Liver (tissue), 9 donors: Measurements from ENCODE around the gene COMP. TPM values are rescaled to one million over a fixed set of nuclear protein-coding genes. Genes with fewer than 3 reads are reported as not detected.

Experiments used
- DNase-seq: peaks from one replicate; pipeline ENCODE4 v3.0.0-alpha.2; 2017; ENCODE audit warnings: low spot score
- H3K27ac ChIP-seq, 2 donors: one replicate each; pipeline ENCODE4 v1.7.0; 2013; ENCODE audit warnings: inconsistent platforms in 2 of 2, low read length in 2 of 2, control low read depth in 1 of 2, low read depth in 1 of 2, mild to moderate bottlenecking in 1 of 2
- H3K27me3 ChIP-seq, 4 donors: one replicate each; pipeline versions ENCODE4 v1.6.1 to v1.7.0; 2013; ENCODE audit warnings: low read length in 3 of 4, inconsistent platforms in 1 of 4, mild to moderate bottlenecking in 1 of 4, moderate library complexity in 1 of 4; ENCODE audit not compliant: control insufficient read depth in 4 of 4, insufficient read depth in 4 of 4
- H3K36me3 ChIP-seq, 4 donors: one replicate each; pipeline versions ENCODE4 v1.6.1 to v1.7.0; 2013; ENCODE audit warnings: low read length in 3 of 4, mild to moderate bottlenecking in 3 of 4, low read depth in 1 of 4, moderate library complexity in 1 of 4; ENCODE audit not compliant: control insufficient read depth in 4 of 4, insufficient read depth in 3 of 4
- H3K4me1 ChIP-seq, 4 donors: one replicate each; pipeline versions ENCODE4 v1.6.1 to v1.7.0; 2013; ENCODE audit warnings: low read length in 3 of 4, mild to moderate bottlenecking in 3 of 4, moderate library complexity in 1 of 4; ENCODE audit not compliant: control insufficient read depth in 4 of 4, insufficient read depth in 4 of 4
- H3K4me3 ChIP-seq, 3 donors: one replicate each; pipeline versions ENCODE4 v1.6.1 to v1.7.0; 2013; ENCODE audit warnings: low read length in 3 of 3, control low read depth in 1 of 3, low read depth in 1 of 3, mild to moderate bottlenecking in 1 of 3
- H3K9ac ChIP-seq, 2 donors: one replicate each; pipeline ENCODE4 v1.7.0; 2013; ENCODE audit warnings: low read length in 2 of 2, mild to moderate bottlenecking in 2 of 2, moderate library complexity in 2 of 2, control low read depth in 1 of 2, low read depth in 1 of 2
- H3K9me3 ChIP-seq, 4 donors: one replicate each; pipeline versions ENCODE4 v1.6.1 to v1.7.0; 2013; ENCODE audit warnings: low read length in 3 of 4; ENCODE audit not compliant: control insufficient read depth in 4 of 4
- EGR1 ChIP-seq, 2 donors: IDR thresholded peaks; 2 replicates each; pipeline ENCODE4 v1.6.1; 2016 to 2018; ENCODE audit warnings: antibody characterized with exemption in 2 of 2, low read depth in 2 of 2
- FOXA1 ChIP-seq: IDR thresholded peaks from 2 replicates; pipeline ENCODE4 v1.6.1; 2016; ENCODE audit warnings: antibody characterized with exemption
- FOXA2 ChIP-seq: IDR thresholded peaks from 2 replicates; pipeline ENCODE4 v1.6.1; 2016; ENCODE audit warnings: antibody characterized with exemption
- GABPA ChIP-seq, 2 donors: IDR thresholded peaks in 1 of 2; conservative IDR thresholded peaks in 1 of 2; 2 replicates each; pipeline ENCODE4 v1.6.1; 2016; ENCODE audit warnings: antibody characterized with exemption in 2 of 2, mild to moderate bottlenecking in 1 of 2, moderate library complexity in 1 of 2
- HNF4G ChIP-seq: IDR thresholded peaks from 2 replicates; pipeline ENCODE4 v1.6.1; 2016; ENCODE audit warnings: antibody characterized with exemption
- JUND ChIP-seq, 2 donors: IDR thresholded peaks; 2 replicates each; pipeline ENCODE4 v1.6.1; 2016; ENCODE audit warnings: antibody characterized with exemption in 2 of 2
- NR2F2 ChIP-seq: IDR thresholded peaks from 2 replicates; pipeline ENCODE4 v1.6.1; 2016; ENCODE audit warnings: antibody characterized with exemption
- RAD21 ChIP-seq, 2 donors: IDR thresholded peaks; 2 replicates each; pipeline ENCODE4 v1.6.1; 2016; ENCODE audit warnings: antibody characterized with exemption in 2 of 2, mild to moderate bottlenecking in 2 of 2
- RXRA ChIP-seq, 2 donors: IDR thresholded peaks; 2 replicates each; pipeline ENCODE4 v1.6.1; 2017 to 2018; ENCODE audit warnings: antibody characterized with exemption in 2 of 2, mild to moderate bottlenecking in 1 of 2
- SP1 ChIP-seq: IDR thresholded peaks from 2 replicates; pipeline ENCODE4 v1.6.1; 2018; ENCODE audit warnings: antibody characterized with exemption, mild to moderate bottlenecking
- TAF1 ChIP-seq: conservative IDR thresholded peaks from 2 replicates; pipeline ENCODE4 v1.6.1; 2016; ENCODE audit warnings: antibody characterized with exemption, mild to moderate bottlenecking
- YY1 ChIP-seq: IDR thresholded peaks from 2 replicates; pipeline ENCODE4 v1.6.1; 2016; ENCODE audit warnings: antibody characterized with exemption, mild to moderate bottlenecking
- WGBS: extraction: QIAGEN DNeasy Blood & Tissue Kit; methylation state at CpG from one replicate; pipeline ENCODE4 v1.1.7; 2013; 5-methylcytosine and 5-hydroxymethylcytosine counted together
- polyA plus RNA-seq, 2 donors: library from polyadenylated mRNA; stranded (reverse) in 1 of 2; unstranded in 1 of 2; fragments of 200-250 nt in 1 of 2; fragments of >200 nt in 1 of 2; fragmentation: Nextera tagmentation in 1 of 2; extraction: Ambion mirVana in 1 of 2; gene quantifications; one replicate each; pipeline versions ENCODE4 v1.2.1 to v1.2.3, GENCODE V29; 2013 to 2015
- total RNA-seq, 2 donors: library from RNA; depleted of rRNA; stranded (reverse); fragments of >200 nt; gene quantifications; one replicate each; pipeline ENCODE4 v1.2.3, GENCODE V29; 2014
- TF ChIP-seq, protein P1 (sequence below): IDR thresholded peaks from 2 replicates; pipeline ENCODE4 v1.6.1; 2016; ENCODE audit warnings: antibody characterized with exemption
- TF ChIP-seq, protein P2 (sequence below): IDR thresholded peaks from 2 replicates; pipeline ENCODE4 v1.6.1; 2016; ENCODE audit warnings: antibody characterized with exemption
- TF ChIP-seq, protein P3 (sequence below): fragments of 150-350 bp; IDR thresholded peaks from 2 replicates; pipeline ENCODE4 v1.5.1; 2017; ENCODE audit warnings: improper control_type of control experiment, low read depth, low read length; ENCODE audit not compliant: missing input control
- TF ChIP-seq, protein P4 (sequence below): IDR thresholded peaks from 2 replicates; pipeline ENCODE4 v1.6.1; 2016; ENCODE audit warnings: antibody characterized with exemption
- TF ChIP-seq, protein P5 (sequence below): IDR thresholded peaks from 2 replicates; pipeline ENCODE4 v1.6.1; 2016; ENCODE audit warnings: antibody characterized with exemption, mild to moderate bottlenecking
- donor health status: healthy.
- donor health status: healthy.
- donor health status: healthy.
- donor health status: healthy.
- donor health status: healthy.

COMP gene
- total and polyA plus RNA-seq, 4 donors = 0.03 to 0.17 TPM; not detected in 2

DNA sequence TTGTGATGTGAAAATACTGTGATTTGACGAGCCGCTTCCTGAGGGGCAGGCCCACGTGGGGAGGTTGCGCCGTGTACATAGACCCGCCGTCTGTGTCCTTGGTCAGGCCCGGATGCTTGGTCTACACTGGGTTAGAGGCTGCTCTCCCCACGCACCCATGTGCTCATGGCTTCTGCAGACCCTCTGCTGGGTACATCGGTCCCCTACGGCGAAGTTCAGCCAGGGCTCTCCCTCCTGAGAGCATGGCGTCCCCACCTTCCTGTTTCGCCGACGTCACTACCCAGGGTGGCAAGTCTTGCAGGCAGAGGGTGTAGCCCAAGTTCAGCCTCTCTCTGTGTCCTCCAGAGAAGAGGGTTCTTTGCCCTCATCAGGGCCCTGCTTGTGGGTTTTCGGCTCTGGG lies 11.0 kb downstream of the COMP start (continued):
- TF ChIP-seq, protein P1, sequence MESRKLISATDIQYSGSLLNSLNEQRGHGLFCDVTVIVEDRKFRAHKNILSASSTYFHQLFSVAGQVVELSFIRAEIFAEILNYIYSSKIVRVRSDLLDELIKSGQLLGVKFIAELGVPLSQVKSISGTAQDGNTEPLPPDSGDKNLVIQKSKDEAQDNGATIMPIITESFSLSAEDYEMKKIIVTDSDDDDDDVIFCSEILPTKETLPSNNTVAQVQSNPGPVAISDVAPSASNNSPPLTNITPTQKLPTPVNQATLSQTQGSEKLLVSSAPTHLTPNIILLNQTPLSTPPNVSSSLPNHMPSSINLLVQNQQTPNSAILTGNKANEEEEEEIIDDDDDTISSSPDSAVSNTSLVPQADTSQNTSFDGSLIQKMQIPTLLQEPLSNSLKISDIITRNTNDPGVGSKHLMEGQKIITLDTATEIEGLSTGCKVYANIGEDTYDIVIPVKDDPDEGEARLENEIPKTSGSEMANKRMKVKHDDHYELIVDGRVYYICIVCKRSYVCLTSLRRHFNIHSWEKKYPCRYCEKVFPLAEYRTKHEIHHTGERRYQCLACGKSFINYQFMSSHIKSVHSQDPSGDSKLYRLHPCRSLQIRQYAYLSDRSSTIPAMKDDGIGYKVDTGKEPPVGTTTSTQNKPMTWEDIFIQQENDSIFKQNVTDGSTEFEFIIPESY = no peak

DNA sequence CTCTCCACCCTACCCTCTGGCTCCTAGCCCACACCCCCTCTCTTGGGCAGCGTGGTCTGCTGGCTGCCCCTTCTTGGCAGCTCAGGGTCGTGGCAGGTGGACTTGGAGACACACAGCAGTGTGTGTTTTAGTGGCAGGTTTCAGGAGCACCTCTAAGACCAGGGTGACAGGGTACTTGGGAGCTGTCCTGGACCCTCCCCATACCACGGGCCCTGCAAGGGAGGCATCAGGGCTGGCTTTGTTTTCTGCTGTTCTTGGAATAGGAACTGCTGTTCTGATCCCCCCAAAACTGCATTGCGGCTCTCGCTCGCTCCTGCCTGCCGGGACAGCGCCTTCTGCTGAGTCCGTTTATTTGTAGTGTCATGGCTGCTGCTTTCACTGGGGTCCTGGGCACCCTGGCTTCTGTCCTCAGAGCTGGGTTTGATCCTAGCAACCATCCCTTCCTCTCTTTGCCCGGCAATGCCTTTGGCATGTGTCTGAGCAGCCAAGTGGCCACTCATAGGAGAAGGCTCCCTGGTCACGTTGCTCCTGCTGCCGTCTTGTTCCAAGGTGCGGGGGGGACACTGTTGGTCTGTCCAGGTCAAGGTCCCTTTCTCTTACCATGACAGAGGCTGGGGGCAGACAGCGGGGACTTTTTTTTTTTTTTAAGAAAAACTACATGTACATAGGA lies 12.1 kb downstream of the COMP start:
- TF ChIP-seq EGR1 (IDR thresholded peaks at IDR 0.05; ENCODE audit: low read depth in 2 of 2) (no peak), FOXA2 (no peak), HNF4G (no peak), TAF1 (no peak), RAD21 (IDR thresholded peaks at IDR 0.05) (no peak), YY1 (no peak), NR2F2 (no peak), SP1 (no peak), GABPA (IDR thresholded peaks at IDR 0.05 in 1 of 2, conservative IDR thresholded peaks at IDR 0.05 in 1 of 2) (no peak), JUND (IDR thresholded peaks at IDR 0.05) (no peak), FOXA1 (no peak), RXRA (IDR thresholded peaks at IDR 0.05) (no peak)
- TF ChIP-seq, protein P2, sequence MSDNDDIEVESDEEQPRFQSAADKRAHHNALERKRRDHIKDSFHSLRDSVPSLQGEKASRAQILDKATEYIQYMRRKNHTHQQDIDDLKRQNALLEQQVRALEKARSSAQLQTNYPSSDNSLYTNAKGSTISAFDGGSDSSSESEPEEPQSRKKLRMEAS = no peak
- TF ChIP-seq, protein P3, sequence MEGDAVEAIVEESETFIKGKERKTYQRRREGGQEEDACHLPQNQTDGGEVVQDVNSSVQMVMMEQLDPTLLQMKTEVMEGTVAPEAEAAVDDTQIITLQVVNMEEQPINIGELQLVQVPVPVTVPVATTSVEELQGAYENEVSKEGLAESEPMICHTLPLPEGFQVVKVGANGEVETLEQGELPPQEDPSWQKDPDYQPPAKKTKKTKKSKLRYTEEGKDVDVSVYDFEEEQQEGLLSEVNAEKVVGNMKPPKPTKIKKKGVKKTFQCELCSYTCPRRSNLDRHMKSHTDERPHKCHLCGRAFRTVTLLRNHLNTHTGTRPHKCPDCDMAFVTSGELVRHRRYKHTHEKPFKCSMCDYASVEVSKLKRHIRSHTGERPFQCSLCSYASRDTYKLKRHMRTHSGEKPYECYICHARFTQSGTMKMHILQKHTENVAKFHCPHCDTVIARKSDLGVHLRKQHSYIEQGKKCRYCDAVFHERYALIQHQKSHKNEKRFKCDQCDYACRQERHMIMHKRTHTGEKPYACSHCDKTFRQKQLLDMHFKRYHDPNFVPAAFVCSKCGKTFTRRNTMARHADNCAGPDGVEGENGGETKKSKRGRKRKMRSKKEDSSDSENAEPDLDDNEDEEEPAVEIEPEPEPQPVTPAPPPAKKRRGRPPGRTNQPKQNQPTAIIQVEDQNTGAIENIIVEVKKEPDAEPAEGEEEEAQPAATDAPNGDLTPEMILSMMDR = no peak
- 88% methylated on average over 14 of the region's 14 CpGs for WGBS
- H3K9ac ChIP-seq = no peak overlapping the region
- no peaks in the 10 kb centered on the region for H3K27me3 ChIP-seq
- no peak overlapping the region for H3K4me3 ChIP-seq
- no peaks in the 10 kb centered on the region for H3K4me1 ChIP-seq
- no peaks in the 10 kb centered on the region for H3K9me3 ChIP-seq
- H3K36me3 ChIP-seq = no peaks in the 10 kb centered on the region
- DNase-seq = no peak
- no peak overlapping the region for H3K27ac ChIP-seq

DNA sequence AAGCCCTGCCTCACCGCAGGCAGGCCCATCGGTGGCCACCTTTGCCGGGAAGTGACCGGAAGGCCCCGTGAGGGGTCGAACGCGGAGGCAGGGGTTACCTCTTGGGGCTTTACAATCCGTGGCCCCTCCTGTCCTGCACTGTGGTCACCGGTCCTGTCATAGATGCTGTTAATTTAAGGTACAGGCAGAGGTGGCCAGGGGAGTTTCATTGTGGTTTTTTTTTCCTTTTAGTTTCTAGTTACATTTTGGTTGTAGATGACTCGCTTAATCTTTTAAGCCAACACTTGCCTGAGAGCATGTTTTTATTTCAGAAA lies 13.1 kb downstream of the COMP start:
- no peak overlapping the region for H3K9ac ChIP-seq
- TF ChIP-seq TAF1 = no peak
- no peak for TF ChIP-seq RXRA (IDR thresholded peaks at IDR 0.05)
- TF ChIP-seq, protein P2 = no peak
- TF ChIP-seq, protein P4, sequence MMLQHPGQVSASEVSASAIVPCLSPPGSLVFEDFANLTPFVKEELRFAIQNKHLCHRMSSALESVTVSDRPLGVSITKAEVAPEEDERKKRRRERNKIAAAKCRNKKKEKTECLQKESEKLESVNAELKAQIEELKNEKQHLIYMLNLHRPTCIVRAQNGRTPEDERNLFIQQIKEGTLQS = no peak
- no peak for TF ChIP-seq FOXA2
- TF ChIP-seq, protein P5, sequence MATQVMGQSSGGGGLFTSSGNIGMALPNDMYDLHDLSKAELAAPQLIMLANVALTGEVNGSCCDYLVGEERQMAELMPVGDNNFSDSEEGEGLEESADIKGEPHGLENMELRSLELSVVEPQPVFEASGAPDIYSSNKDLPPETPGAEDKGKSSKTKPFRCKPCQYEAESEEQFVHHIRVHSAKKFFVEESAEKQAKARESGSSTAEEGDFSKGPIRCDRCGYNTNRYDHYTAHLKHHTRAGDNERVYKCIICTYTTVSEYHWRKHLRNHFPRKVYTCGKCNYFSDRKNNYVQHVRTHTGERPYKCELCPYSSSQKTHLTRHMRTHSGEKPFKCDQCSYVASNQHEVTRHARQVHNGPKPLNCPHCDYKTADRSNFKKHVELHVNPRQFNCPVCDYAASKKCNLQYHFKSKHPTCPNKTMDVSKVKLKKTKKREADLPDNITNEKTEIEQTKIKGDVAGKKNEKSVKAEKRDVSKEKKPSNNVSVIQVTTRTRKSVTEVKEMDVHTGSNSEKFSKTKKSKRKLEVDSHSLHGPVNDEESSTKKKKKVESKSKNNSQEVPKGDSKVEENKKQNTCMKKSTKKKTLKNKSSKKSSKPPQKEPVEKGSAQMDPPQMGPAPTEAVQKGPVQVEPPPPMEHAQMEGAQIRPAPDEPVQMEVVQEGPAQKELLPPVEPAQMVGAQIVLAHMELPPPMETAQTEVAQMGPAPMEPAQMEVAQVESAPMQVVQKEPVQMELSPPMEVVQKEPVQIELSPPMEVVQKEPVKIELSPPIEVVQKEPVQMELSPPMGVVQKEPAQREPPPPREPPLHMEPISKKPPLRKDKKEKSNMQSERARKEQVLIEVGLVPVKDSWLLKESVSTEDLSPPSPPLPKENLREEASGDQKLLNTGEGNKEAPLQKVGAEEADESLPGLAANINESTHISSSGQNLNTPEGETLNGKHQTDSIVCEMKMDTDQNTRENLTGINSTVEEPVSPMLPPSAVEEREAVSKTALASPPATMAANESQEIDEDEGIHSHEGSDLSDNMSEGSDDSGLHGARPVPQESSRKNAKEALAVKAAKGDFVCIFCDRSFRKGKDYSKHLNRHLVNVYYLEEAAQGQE = no peak
- TF ChIP-seq RAD21 (IDR thresholded peaks at IDR 0.05) = no peak
- no peak for TF ChIP-seq HNF4G
- TF ChIP-seq NR2F2 = no peak
- no peak for TF ChIP-seq YY1
- H3K36me3 ChIP-seq = no peaks in the 10 kb centered on the region
- DNase-seq = no peak
- H3K4me3 ChIP-seq = no peak overlapping the region
- no peaks in the 10 kb centered on the region for H3K9me3 ChIP-seq
- H3K27me3 ChIP-seq = no peaks in the 10 kb centered on the region
- H3K4me1 ChIP-seq = no peaks in the 10 kb centered on the region
- no peak overlapping the region for H3K27ac ChIP-seq
- 62% methylated on average over 11 of the region's 11 CpGs for WGBS
